ENCODE data around the gene CWC22. TPM values are rescaled to one million over a fixed set of nuclear protein-coding genes. Genes with fewer than 3 reads are reported as not detected.

CWC22 gene
- total and polyA plus RNA-seq, 2 donors (not counting 3 experiments of a cell fraction or from before 2014, with no cell fraction given), result 1.8 to 15.7 TPM

- intact Hi-C loops (cut with micrococcal nuclease) (no loop called here), dilution Hi-C loops (cut with MboI; ENCODE audit: extremely low pct_ligation_motif_present, low sequenced_read_pairs) (no loop called here)
- H3K27ac ChIP-seq (ENCODE audit: insufficient read depth, low read depth, low read length), result no peak overlapping the region
- no peak overlapping the region for H3K4me3 ChIP-seq (replicated peaks in 1 of 3; ENCODE audit: insufficient read depth in 1 of 3, low read depth in 1 of 3, low read length in 3 of 3)
- POLR2A ChIA-PET, result no interaction called here
- no peak for TF ChIP-seq POLR2AphosphoS5 (IDR thresholded peaks at IDR 0.05; ENCODE audit: insufficient read depth, low read depth, low read length)
- CTCF ChIA-PET, result no interaction called here
- H3K9me3 ChIP-seq (replicated peaks; ENCODE audit: control insufficient read depth, insufficient read depth, low read length), result no peaks in the 10 kb centered on the region
- no peaks in the 10 kb centered on the region for H3K9me1 ChIP-seq (replicated peaks; ENCODE audit: control insufficient read depth, extremely low read depth, insufficient read depth, low read length)
- H3K79me2 ChIP-seq (ENCODE audit: control insufficient read depth, insufficient read depth, low read length), result no peaks in the 10 kb centered on the region
- H3K27me3 ChIP-seq (ENCODE audit: control insufficient read depth in 2 of 2, insufficient read depth in 2 of 2, low read length in 2 of 2), result no peaks in the 10 kb centered on the region
- H3K9ac ChIP-seq (replicated peaks; ENCODE audit: extremely low read depth, insufficient read depth, low read length), result no peak overlapping the region
- no peak overlapping the region for H3K4me2 ChIP-seq (ENCODE audit: insufficient read depth, low read length)
- H2AFZ ChIP-seq (ENCODE audit: low read depth, low read length), result no peak overlapping the region
- no peak for FAIRE-seq
- DNase-seq (ENCODE audit: low read depth, low spot score), result no peak
- no peaks in the 10 kb centered on the region for H4K20me1 ChIP-seq (replicated peaks; ENCODE audit: control insufficient read depth, extremely low read depth, insufficient read depth, low read length)
- H3K36me3 ChIP-seq (ENCODE audit: control insufficient read depth in 2 of 2, extremely low read depth in 1 of 2, insufficient read depth in 2 of 2, low read length in 2 of 2), result peaks cover 0 to 2% of the 10 kb centered on the region in 2 experiments
- H3K4me1 ChIP-seq (ENCODE audit: control insufficient read depth, extremely low read depth, insufficient read depth, low read length), result peaks cover 2% of the 10 kb centered on the region
- BruUV-seq (replicated peaks), result no TSS peak
Measured at GRCh38 chr2:179974761-179975160, 32.3 kb downstream of the CWC22 start.

GRCh38 chr2:179966778-179967394, 40.2 kb downstream of the CWC22 start:
- H3K27ac ChIP-seq (ENCODE audit: insufficient read depth, low read depth, low read length), result no peak overlapping the region
- FAIRE-seq (no peak), DNase-seq (ENCODE audit: low read depth, low spot score) (no peak)
- BruUV-seq (replicated peaks), result no TSS peak
- no peak overlapping the region for H2AFZ ChIP-seq (ENCODE audit: low read depth, low read length)
- ChIA-PET CTCF (interaction anchor here (0.6 to 1.2 kb wide), 2 partner anchors 9 to 11 kb away, joined by 3 to 4 read pairs; no protein-coding TSS in a partner anchor), POLR2A (no interaction called here)
- no peaks in the 10 kb centered on the region for H4K20me1 ChIP-seq (replicated peaks; ENCODE audit: control insufficient read depth, extremely low read depth, insufficient read depth, low read length)
- no peaks in the 10 kb centered on the region for H3K9me1 ChIP-seq (replicated peaks; ENCODE audit: control insufficient read depth, extremely low read depth, insufficient read depth, low read length)
- intact Hi-C loops (cut with micrococcal nuclease), result no loop called here
- H3K4me2 ChIP-seq (ENCODE audit: insufficient read depth, low read length), result no peak overlapping the region
- no peaks in the 10 kb centered on the region for H3K79me2 ChIP-seq (ENCODE audit: control insufficient read depth, insufficient read depth, low read length)
- no peak for TF ChIP-seq FOS (IDR thresholded peaks at IDR 0.05; ENCODE audit: borderline replicate concordance, insufficient read depth, low read length)
- dilution Hi-C loops (cut with MboI; ENCODE audit: extremely low pct_ligation_motif_present, low sequenced_read_pairs), result no loop called here
- H3K9me3 ChIP-seq (replicated peaks; ENCODE audit: control insufficient read depth, insufficient read depth, low read length), result no peaks in the 10 kb centered on the region
- no peaks in the 10 kb centered on the region for H3K27me3 ChIP-seq (ENCODE audit: control insufficient read depth in 2 of 2, insufficient read depth in 2 of 2, low read length in 2 of 2)
- peaks cover 0 to 7% of the 10 kb centered on the region in 2 experiments for H3K36me3 ChIP-seq (ENCODE audit: control insufficient read depth in 2 of 2, extremely low read depth in 1 of 2, insufficient read depth in 2 of 2, low read length in 2 of 2)
- H3K4me3 ChIP-seq (replicated peaks in 1 of 3; ENCODE audit: insufficient read depth in 1 of 3, low read depth in 1 of 3, low read length in 3 of 3), result no peak overlapping the region
- H3K9ac ChIP-seq (replicated peaks; ENCODE audit: extremely low read depth, insufficient read depth, low read length), result no peak overlapping the region
- peaks cover 2% of the 10 kb centered on the region for H3K4me1 ChIP-seq (ENCODE audit: control insufficient read depth, extremely low read depth, insufficient read depth, low read length)
